Uterus (tissue), 4 donors: Measurements from ENCODE around the gene MIAT. TPM values are rescaled to one million over a fixed set of nuclear protein-coding genes. Genes with fewer than 3 reads are reported as not detected.

Experiments used
- DNase-seq, 2 donors: peaks; one replicate each; pipeline ENCODE4 v3.0.0-alpha.2; 2019 to 2020
- H3K27ac ChIP-seq, 2 donors: fragments of 200-600 bp; sonication (generic); 1 replicate in 1 of 2; 2 replicates in 1 of 2; pipeline ENCODE4 v1.5.1; 2016 to 2018
- H3K27me3 ChIP-seq, 2 donors: fragments of 200-600 bp; sonication (generic); one replicate each; pipeline ENCODE4 v1.5.1; 2018 to 2019; ENCODE audit warnings: control low read depth in 1 of 2
- H3K36me3 ChIP-seq, 2 donors: fragments of 200-600 bp; sonication (generic); one replicate each; pipeline ENCODE4 v1.5.1; 2019; ENCODE audit warnings: control low read depth in 1 of 2
- H3K4me1 ChIP-seq, 2 donors: fragments of 200-600 bp; sonication (generic); one replicate each; pipeline ENCODE4 v1.5.1; 2018 to 2019; ENCODE audit warnings: control low read depth in 1 of 2
- H3K4me3 ChIP-seq, 2 donors: fragments of 200-600 bp; sonication (generic); 1 replicate in 1 of 2; 2 replicates in 1 of 2; pipeline ENCODE4 v1.5.1; 2018 to 2019; ENCODE audit warnings: mild to moderate bottlenecking in 1 of 2
- H3K9me3 ChIP-seq, 2 donors: fragments of 200-600 bp; sonication (generic); one replicate each; pipeline ENCODE4 v1.5.1; 2019; ENCODE audit warnings: control low read depth in 1 of 2
- POLR2A ChIP-seq, 2 donors: fragments of 450-650 bp; IDR thresholded peaks; one replicate each; pipeline ENCODE4 v1.6.1; 2016; ENCODE audit warnings: antibody characterized with exemption in 2 of 2, mild to moderate bottlenecking in 1 of 2, moderate library complexity in 1 of 2
- intact Hi-C: fragments of 100-400 bp; cut with DNase I; formaldehyde crosslinking; loops from one replicate; pipeline ENCODE4 v1.15.1; 2023; ENCODE audit warnings: low total_unique reads
- total RNA-seq, 4 donors: library from RNA; depleted of rRNA in 3 of 4; stranded (reverse); fragments of >200 nt in 3 of 4; gene quantifications; one replicate each; pipeline versions ENCODE4 v1.1.0 to v1.2.4, GENCODE V29; 2014 to 2023
- TF ChIP-seq, protein P1 (sequence below), 4 experiments: fragments of 200-600 bp in 2 of 4; fragments of 450-650 bp in 2 of 4; sonication (generic) in 2 of 4; IDR thresholded peaks; one replicate each; pipeline ENCODE4 v1.5.1; 2016 to 2019; ENCODE audit warnings: antibody characterized with exemption in 4 of 4, mild to moderate bottlenecking in 2 of 4, moderate library complexity in 1 of 4
- donor health status: DM: yes; HTN: yes; CAD: no.

The MIAT gene
- total RNA-seq, 4 donors from 2014 or later, result 0.51 to 5.3 (median 3.1) TPM

DNA sequence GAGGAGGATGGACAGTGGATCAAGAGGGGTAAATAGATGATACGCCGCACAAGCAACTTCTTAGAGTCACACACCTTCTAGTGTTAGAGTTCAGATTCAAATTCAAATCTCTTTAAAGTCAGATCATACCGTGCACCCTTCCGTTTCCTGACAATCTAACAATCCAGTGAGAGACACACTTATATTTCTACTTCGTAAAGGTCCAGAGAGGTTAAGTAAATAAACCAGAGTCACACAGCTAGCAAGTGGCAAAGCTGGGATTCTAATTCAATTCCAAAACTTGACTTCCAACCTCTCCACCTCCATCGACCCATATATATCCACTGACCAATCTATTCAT lies 34.0 kb downstream of the MIAT start:
- H3K27ac ChIP-seq, result no peak overlapping the region
- H3K4me1 ChIP-seq, result no peaks in the 10 kb centered on the region
- no peaks in the 10 kb centered on the region for H3K27me3 ChIP-seq
- DNase-seq, result no peak
- intact Hi-C loops, result no loop called here
- TF ChIP-seq POLR2A (IDR thresholded peaks at IDR 0.05), result no peak
- TF ChIP-seq, protein P1, sequence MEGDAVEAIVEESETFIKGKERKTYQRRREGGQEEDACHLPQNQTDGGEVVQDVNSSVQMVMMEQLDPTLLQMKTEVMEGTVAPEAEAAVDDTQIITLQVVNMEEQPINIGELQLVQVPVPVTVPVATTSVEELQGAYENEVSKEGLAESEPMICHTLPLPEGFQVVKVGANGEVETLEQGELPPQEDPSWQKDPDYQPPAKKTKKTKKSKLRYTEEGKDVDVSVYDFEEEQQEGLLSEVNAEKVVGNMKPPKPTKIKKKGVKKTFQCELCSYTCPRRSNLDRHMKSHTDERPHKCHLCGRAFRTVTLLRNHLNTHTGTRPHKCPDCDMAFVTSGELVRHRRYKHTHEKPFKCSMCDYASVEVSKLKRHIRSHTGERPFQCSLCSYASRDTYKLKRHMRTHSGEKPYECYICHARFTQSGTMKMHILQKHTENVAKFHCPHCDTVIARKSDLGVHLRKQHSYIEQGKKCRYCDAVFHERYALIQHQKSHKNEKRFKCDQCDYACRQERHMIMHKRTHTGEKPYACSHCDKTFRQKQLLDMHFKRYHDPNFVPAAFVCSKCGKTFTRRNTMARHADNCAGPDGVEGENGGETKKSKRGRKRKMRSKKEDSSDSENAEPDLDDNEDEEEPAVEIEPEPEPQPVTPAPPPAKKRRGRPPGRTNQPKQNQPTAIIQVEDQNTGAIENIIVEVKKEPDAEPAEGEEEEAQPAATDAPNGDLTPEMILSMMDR (IDR thresholded peaks at IDR 0.05), result no peak
- H3K4me3 ChIP-seq, result no peak overlapping the region
- no peaks in the 10 kb centered on the region for H3K36me3 ChIP-seq
- peaks cover 0 to 6% of the 10 kb centered on the region in 2 donors for H3K9me3 ChIP-seq

DNA sequence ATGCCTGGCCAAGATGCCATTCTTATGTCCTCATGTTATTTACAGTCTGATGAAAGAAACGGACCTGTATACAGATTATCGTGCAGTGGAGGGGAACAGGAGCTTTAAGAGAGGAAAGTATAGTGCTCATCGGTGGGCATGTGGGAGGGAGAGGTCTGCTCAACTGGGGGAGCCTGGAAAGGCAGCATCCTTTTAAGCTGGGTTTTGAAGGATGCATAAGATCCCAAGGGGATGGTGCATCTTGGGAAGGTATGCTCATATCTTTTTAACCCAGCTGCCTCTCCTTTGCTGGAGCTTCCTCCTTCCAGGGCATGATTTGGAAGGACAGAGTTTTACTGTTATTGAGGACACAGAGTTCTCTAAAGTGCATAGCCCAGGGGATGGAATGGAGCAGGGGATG lies 34.8 kb downstream of the MIAT start:
- Histone ChIP-seq H3K4me3 (no peak overlapping the region), H3K36me3 (no peaks in the 10 kb centered on the region), H3K9me3 (peaks cover 0 to 6% of the 10 kb centered on the region in 2 donors), H3K27me3 (no peaks in the 10 kb centered on the region), H3K4me1 (no peaks in the 10 kb centered on the region), H3K27ac (no peak overlapping the region)
- no peak for DNase-seq
- intact Hi-C loops, result no loop called here
- TF ChIP-seq, protein P1 (IDR thresholded peaks at IDR 0.05), result no peak
- TF ChIP-seq POLR2A (IDR thresholded peaks at IDR 0.05), result no peak

DNA sequence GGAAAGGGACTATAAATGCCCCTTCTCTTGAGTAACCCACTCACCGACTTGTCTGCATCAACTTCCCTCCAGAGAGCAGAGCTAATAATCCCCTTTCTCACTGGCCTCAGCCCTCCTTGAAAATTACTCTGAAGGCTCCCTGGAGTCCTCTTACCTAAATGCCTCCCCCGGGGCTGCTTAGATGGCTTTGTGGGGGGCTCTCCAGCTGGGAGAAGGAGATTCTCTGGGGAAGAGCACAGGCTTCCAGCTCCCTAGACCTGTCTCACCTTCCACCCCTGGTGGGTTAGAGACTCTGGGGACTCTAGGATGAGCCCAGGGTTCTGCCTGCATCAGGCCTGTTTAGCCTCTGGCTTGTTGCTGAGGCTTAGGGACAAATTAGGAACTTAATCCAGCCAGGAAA lies 39.8 kb downstream of the MIAT start:
- DNase-seq, result no peak
- no peak for TF ChIP-seq POLR2A (IDR thresholded peaks at IDR 0.05)
- H3K4me3 ChIP-seq, result no peak overlapping the region
- intact Hi-C loops, result no loop called here
- no peaks in the 10 kb centered on the region for H3K4me1 ChIP-seq
- H3K27ac ChIP-seq, result no peak overlapping the region
- peaks cover 0 to 6% of the 10 kb centered on the region in 2 donors for H3K9me3 ChIP-seq
- H3K27me3 ChIP-seq, result no peaks in the 10 kb centered on the region
- no peaks in the 10 kb centered on the region for H3K36me3 ChIP-seq

DNA sequence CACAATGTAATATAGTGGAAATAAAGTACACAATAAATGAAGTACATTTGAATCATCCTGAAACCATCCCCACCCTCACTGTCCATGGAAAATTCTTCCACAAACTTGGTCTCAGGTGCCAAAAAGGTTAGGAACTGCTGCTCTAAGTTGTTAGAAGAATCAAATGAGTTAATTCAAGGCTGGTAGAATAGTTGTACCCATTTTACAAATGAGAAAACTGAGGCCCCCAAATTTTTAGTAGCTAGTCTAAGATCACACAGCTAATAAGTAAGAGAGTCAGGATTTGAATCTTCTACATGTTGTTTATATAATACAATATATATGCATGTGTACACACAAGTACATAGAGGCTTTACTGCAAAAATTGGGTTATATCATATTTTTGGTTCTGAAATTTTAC lies 43.1 kb downstream of the MIAT start:
- TF ChIP-seq, protein P1 (IDR thresholded peaks at IDR 0.05), result no peak
- TF ChIP-seq POLR2A (IDR thresholded peaks at IDR 0.05), result no peak
- DNase-seq, result no peak
- H3K27me3 ChIP-seq, result no peaks in the 10 kb centered on the region
- H3K36me3 ChIP-seq, result no peaks in the 10 kb centered on the region
- intact Hi-C loops, result no loop called here
- H3K4me3 ChIP-seq, result no peak overlapping the region
- H3K9me3 ChIP-seq, result no peaks in the 10 kb centered on the region
- H3K27ac ChIP-seq, result no peak overlapping the region
- no peaks in the 10 kb centered on the region for H3K4me1 ChIP-seq

DNA sequence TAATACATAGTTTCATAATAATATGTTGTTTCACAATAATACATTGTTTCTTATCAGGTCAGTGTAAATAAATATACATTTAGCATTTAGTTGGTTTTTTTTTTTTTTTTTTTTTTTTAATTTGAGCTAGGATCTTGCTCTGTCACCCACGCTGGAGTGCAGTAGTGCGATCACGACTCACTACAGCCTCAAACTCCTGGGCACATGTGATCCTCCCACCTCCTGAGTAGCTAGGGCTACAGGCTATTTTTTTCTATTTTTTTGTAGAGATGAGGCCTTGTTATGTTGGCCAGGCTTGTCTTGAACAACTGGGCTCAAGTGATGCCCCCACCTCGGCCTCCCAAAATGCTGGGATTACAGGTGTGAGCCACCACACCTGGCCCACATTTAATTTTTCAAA lies 43.5 kb downstream of the MIAT start:
- Histone ChIP-seq H3K9me3 (no peaks in the 10 kb centered on the region), H3K4me3 (no peak overlapping the region), H3K36me3 (no peaks in the 10 kb centered on the region), H3K27me3 (no peaks in the 10 kb centered on the region), H3K27ac (no peak overlapping the region), H3K4me1 (no peaks in the 10 kb centered on the region)
- no peak for DNase-seq
- intact Hi-C loops, result no loop called here
- TF ChIP-seq, protein P1 (IDR thresholded peaks at IDR 0.05), result no peak
- no peak for TF ChIP-seq POLR2A (IDR thresholded peaks at IDR 0.05)

DNA sequence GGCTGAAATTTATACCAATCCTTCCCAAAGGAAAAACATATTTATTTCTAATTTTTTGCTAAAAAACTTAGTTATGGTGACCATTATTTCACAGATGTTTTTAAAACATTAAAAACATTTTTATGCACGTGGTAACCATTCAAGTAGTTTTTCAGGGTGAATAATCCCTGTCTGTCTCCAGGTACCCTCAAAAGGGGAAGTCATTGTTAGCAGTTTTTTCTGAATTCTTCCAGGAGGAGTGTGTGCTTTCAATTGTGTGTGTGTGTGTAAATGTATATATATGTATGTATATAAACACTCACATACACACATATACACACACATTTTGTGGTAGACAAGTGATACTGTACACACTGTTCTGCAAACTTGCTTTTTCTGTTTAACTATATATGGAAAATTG lies 43.9 kb downstream of the MIAT start:
- H3K4me1 ChIP-seq, result no peaks in the 10 kb centered on the region
- no peak for DNase-seq
- no peak overlapping the region for H3K4me3 ChIP-seq
- H3K36me3 ChIP-seq, result no peaks in the 10 kb centered on the region
- no peaks in the 10 kb centered on the region for H3K9me3 ChIP-seq
- H3K27ac ChIP-seq, result no peak overlapping the region
- intact Hi-C loops, result no loop called here
- TF ChIP-seq, protein P1 (IDR thresholded peaks at IDR 0.05), result no peak
- no peak for TF ChIP-seq POLR2A (IDR thresholded peaks at IDR 0.05)
- no peaks in the 10 kb centered on the region for H3K27me3 ChIP-seq
